ENCODE measurements around the gene PVALB.

DNA sequence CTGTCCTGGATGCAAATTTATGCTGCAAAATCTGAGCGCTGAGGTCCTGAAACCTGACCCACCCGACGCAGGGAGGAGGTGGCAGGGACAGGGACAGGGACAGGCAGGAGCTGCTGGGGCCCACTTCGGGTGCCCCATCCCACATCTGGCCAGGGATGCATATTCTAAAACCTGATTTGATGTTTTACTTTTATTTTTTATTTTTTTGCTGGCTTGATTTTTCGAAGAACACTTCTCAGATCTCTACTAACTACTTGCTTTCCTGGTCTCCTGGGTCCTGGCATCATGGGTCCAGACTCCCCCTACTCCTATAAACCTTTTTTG lies 652 bp upstream of the PVALB start:
- TF ChIP-seq, protein P1, sequence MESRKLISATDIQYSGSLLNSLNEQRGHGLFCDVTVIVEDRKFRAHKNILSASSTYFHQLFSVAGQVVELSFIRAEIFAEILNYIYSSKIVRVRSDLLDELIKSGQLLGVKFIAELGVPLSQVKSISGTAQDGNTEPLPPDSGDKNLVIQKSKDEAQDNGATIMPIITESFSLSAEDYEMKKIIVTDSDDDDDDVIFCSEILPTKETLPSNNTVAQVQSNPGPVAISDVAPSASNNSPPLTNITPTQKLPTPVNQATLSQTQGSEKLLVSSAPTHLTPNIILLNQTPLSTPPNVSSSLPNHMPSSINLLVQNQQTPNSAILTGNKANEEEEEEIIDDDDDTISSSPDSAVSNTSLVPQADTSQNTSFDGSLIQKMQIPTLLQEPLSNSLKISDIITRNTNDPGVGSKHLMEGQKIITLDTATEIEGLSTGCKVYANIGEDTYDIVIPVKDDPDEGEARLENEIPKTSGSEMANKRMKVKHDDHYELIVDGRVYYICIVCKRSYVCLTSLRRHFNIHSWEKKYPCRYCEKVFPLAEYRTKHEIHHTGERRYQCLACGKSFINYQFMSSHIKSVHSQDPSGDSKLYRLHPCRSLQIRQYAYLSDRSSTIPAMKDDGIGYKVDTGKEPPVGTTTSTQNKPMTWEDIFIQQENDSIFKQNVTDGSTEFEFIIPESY (IDR thresholded peaks at IDR 0.05; ENCODE audit: borderline replicate concordance, low read depth), result no peak
- TF ChIP-seq, protein P2, sequence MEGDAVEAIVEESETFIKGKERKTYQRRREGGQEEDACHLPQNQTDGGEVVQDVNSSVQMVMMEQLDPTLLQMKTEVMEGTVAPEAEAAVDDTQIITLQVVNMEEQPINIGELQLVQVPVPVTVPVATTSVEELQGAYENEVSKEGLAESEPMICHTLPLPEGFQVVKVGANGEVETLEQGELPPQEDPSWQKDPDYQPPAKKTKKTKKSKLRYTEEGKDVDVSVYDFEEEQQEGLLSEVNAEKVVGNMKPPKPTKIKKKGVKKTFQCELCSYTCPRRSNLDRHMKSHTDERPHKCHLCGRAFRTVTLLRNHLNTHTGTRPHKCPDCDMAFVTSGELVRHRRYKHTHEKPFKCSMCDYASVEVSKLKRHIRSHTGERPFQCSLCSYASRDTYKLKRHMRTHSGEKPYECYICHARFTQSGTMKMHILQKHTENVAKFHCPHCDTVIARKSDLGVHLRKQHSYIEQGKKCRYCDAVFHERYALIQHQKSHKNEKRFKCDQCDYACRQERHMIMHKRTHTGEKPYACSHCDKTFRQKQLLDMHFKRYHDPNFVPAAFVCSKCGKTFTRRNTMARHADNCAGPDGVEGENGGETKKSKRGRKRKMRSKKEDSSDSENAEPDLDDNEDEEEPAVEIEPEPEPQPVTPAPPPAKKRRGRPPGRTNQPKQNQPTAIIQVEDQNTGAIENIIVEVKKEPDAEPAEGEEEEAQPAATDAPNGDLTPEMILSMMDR (IDR thresholded peaks at IDR 0.05), result no peak
- TF ChIP-seq SIN3A (IDR thresholded peaks at IDR 0.05; ENCODE audit: borderline replicate concordance, low read depth, low read length) (no peak), MXI1 (IDR thresholded peaks at IDR 0.05; ENCODE audit: low read depth, low read length) (no peak), YY1 (IDR thresholded peaks at IDR 0.05; ENCODE audit: low read depth) (no peak), RAD21 (IDR thresholded peaks at IDR 0.05; ENCODE audit: low read length) (no peak), SMC3 (IDR thresholded peaks at IDR 0.05; ENCODE audit: low read depth, low read length) (no peak), EP300 (IDR thresholded peaks at IDR 0.05; ENCODE audit: borderline replicate concordance in 1 of 2, low read depth in 1 of 2, low read length in 1 of 2) (no peak), JUND (IDR thresholded peaks at IDR 0.05) (no peak), RCOR1 (IDR thresholded peaks at IDR 0.05; ENCODE audit: low read length) (no peak)
- TF ChIP-seq, protein P3, sequence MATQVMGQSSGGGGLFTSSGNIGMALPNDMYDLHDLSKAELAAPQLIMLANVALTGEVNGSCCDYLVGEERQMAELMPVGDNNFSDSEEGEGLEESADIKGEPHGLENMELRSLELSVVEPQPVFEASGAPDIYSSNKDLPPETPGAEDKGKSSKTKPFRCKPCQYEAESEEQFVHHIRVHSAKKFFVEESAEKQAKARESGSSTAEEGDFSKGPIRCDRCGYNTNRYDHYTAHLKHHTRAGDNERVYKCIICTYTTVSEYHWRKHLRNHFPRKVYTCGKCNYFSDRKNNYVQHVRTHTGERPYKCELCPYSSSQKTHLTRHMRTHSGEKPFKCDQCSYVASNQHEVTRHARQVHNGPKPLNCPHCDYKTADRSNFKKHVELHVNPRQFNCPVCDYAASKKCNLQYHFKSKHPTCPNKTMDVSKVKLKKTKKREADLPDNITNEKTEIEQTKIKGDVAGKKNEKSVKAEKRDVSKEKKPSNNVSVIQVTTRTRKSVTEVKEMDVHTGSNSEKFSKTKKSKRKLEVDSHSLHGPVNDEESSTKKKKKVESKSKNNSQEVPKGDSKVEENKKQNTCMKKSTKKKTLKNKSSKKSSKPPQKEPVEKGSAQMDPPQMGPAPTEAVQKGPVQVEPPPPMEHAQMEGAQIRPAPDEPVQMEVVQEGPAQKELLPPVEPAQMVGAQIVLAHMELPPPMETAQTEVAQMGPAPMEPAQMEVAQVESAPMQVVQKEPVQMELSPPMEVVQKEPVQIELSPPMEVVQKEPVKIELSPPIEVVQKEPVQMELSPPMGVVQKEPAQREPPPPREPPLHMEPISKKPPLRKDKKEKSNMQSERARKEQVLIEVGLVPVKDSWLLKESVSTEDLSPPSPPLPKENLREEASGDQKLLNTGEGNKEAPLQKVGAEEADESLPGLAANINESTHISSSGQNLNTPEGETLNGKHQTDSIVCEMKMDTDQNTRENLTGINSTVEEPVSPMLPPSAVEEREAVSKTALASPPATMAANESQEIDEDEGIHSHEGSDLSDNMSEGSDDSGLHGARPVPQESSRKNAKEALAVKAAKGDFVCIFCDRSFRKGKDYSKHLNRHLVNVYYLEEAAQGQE (IDR thresholded peaks at IDR 0.05; ENCODE audit: low read depth, low read length), result no peak
- TF ChIP-seq, protein P4, sequence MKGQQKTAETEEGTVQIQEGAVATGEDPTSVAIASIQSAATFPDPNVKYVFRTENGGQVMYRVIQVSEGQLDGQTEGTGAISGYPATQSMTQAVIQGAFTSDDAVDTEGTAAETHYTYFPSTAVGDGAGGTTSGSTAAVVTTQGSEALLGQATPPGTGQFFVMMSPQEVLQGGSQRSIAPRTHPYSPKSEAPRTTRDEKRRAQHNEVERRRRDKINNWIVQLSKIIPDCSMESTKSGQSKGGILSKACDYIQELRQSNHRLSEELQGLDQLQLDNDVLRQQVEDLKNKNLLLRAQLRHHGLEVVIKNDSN (IDR thresholded peaks at IDR 0.05; ENCODE audit: borderline replicate concordance, low read depth), result no peak

All from SK-N-SH (cell line).